Neural cell (in vitro differentiated cells): ENCODE results near the gene MRPL50.

Source experiments
- CTCF ChIP-seq: fragments of 450-650 bp; IDR thresholded peaks from 2 replicates; pipeline ENCODE4 v1.5.1; 2014; ENCODE audit warnings: antibody characterized with exemption, mild to moderate bottlenecking, moderate library complexity; ENCODE audit not compliant: poor library complexity, severe bottlenecking
- POLR2AphosphoS5 ChIP-seq: IDR thresholded peaks from 2 replicates; pipeline ENCODE4 v1.6.1; 2012
- RAD21 ChIP-seq: fragments of 450-650 bp; conservative IDR thresholded peaks from 2 replicates; pipeline ENCODE4 v1.6.1; 2014; ENCODE audit warnings: antibody characterized with exemption, mild to moderate bottlenecking, moderate library complexity
- REST ChIP-seq: IDR thresholded peaks from 2 replicates; pipeline ENCODE4 v1.6.1; 2012; ENCODE audit warnings: borderline replicate concordance
- SMC3 ChIP-seq: fragments of 450-650 bp; conservative IDR thresholded peaks from 2 replicates; pipeline ENCODE4 v1.6.1; 2014; ENCODE audit warnings: antibody characterized with exemption, mild to moderate bottlenecking, moderate library complexity; ENCODE audit not compliant: poor library complexity

GRCh38 chr9:101369884-101370531 lies 28.4 kb downstream of the MRPL50 start:
- TF ChIP-seq CTCF: no peak
- no peak for TF ChIP-seq POLR2AphosphoS5
- no peak for TF ChIP-seq SMC3
- TF ChIP-seq RAD21: no peak
- TF ChIP-seq REST: no peak
